ENCODE results near the gene ABHD17C. TPM values are rescaled to one million over a fixed set of nuclear protein-coding genes. Genes with fewer than 3 reads are reported as not detected.

Gene ABHD17C
- polyA plus RNA-seq, 4 donors: 25.2 to 35.7 (median 34.9) TPM

GRCh38 chr15:80779658-80780415, 84.7 kb downstream of the ABHD17C start:
- peak in 1 of 4 donors; percentile 6 for DNase-seq (ENCODE audit: low read depth in 4 of 4, low spot score in 2 of 4)

GRCh38 chr15:80780416-80781221, 85.5 kb downstream of the ABHD17C start:
- DNase-seq (ENCODE audit: low read depth in 4 of 4, low spot score in 2 of 4): peak in 3 of 4 donors; percentile 41 to 64 (median 63)

- DNase-seq (ENCODE audit: low read depth in 4 of 4, low spot score in 2 of 4): no peak
Measured at GRCh38 chr15:80783260-80783659, 88.2 kb downstream of the ABHD17C start.

DNA sequence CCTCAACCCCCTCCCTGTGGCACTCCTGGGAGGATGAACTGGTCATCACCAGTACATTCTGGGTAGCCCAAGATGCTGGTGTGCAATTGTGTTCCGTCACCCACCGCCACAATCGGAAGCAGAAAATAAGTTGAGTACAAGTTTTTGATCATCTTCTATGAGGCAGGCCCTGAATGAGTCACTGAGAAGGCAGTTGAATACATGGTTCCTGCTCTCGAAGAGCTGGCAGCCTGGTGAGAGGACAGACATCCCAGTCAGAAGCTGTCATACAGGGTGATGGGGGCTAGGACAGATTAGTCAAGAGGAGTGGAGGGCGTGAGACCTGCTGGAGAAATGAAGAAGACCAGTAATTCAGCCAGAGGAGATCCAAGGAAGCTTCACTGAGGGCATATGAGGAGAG, 90.2 kb downstream of the ABHD17C start:
- no peak for DNase-seq (ENCODE audit: low read depth in 4 of 4, low spot score in 2 of 4)

DNA sequence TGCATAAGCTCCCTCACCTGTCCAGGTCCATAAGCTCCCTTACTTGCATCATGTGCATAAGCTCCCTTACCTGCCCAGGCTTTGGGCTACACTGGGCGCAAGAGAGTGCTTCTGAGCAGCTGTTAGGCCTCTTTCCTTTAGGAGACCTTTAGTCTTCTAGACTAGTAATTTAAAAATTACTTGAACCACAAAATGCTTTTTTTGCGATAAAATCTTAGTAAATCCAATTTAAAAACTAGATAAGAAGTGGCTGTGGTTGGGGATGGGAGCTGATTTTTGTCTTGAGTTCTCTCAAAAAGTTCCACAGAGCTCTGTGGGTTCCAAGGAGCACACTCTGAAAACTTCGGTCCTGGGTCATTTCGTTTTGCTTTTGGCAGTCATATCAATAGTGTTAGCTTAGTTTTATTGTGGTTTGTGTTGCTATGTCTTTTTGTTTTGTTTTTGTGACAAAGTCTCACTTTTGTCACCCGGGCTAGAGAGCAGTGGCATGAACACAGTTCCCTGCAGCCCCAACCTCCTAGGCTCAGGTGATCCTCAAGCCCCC, 90.8 kb downstream of the ABHD17C start:
- DNase-seq (ENCODE audit: low read depth in 4 of 4, low spot score in 2 of 4): no peak

GRCh38 chr15:80787316-80787715, 92.2 kb downstream of the ABHD17C start:
- DNase-seq (ENCODE audit: low read depth in 4 of 4, low spot score in 2 of 4): no peak

DNA sequence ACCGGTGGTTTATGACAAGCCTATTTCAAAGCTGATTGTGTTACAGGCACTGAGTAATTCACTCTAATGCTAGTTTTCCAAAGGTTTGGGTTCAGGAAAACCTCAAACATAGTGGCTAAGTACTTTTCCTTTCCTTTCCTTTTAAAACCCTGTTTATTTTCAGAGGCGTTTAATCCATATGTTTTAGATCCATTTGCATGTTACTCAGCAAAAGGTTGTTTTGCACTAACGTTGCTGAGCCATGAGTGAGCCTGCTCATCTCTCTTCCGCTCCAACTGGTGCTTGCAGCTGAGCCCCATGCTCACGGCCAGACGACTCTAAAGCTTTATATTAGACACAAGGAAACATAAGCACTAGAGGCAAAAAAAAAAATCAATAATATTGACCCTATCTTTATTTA, 93.4 kb downstream of the ABHD17C start:
- no peak for DNase-seq (ENCODE audit: low read depth in 4 of 4, low spot score in 2 of 4)

DNA sequence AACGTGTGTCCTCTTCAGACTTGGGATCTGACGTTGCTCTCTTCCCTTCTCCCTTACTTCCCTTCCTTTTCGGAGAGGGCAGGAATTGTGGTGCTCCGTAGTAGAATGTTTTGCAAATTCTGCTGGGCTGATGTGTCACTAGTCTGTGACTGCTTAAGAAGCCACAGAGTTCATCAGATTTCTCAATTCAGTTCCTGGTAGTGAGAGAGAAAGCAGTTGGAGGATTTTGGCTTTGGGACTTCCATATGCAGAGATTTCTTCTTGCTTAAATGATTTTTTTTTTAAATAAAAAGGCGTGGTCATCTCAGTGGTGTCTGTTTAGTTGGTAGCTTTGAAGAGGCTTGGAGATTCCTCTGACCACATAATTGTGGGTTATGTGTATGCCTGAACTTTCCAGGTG, 94.2 kb downstream of the ABHD17C start:
- no peak for DNase-seq (ENCODE audit: low read depth in 4 of 4, low spot score in 2 of 4)

GRCh38 chr15:80789796-80790195, 94.7 kb downstream of the ABHD17C start:
- DNase-seq (ENCODE audit: low read depth in 4 of 4, low spot score in 2 of 4): no peak

- DNase-seq (ENCODE audit: low read depth in 4 of 4, low spot score in 2 of 4): no peak
Measured at GRCh38 chr15:80790236-80790635, 95.1 kb downstream of the ABHD17C start.

- no peak for DNase-seq (ENCODE audit: low read depth in 4 of 4, low spot score in 2 of 4)
Measured at GRCh38 chr15:80791004-80791403, 95.9 kb downstream of the ABHD17C start.

GRCh38 chr15:80796407-80796806, 101.3 kb downstream of the ABHD17C start:
- DNase-seq (ENCODE audit: low read depth in 4 of 4, low spot score in 2 of 4): no peak

DNA sequence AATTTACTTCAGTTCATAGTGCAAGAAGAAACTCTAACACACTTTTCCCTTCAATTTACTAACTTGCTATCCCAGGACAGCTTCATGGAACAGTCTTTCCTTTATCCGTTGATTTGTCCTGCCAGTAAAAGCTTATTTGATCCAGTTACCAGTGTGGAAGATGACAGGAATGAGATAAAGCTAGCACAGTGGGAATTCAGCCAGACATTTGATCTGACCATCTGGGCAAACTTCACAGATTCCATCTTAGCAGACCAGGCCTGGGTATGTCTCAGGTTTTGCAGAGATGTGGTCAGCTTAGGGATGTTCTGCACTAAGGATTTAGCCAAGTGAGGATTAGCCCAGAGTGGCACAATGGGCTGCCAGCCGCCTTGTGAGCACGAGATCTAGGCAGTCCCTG, 103.8 kb downstream of the ABHD17C start:
- no peak for DNase-seq (ENCODE audit: low read depth in 4 of 4, low spot score in 2 of 4)

- no peak for DNase-seq (ENCODE audit: low read depth in 4 of 4, low spot score in 2 of 4)
Measured at GRCh38 chr15:80800067-80800466, 105.0 kb downstream of the ABHD17C start.

DNA sequence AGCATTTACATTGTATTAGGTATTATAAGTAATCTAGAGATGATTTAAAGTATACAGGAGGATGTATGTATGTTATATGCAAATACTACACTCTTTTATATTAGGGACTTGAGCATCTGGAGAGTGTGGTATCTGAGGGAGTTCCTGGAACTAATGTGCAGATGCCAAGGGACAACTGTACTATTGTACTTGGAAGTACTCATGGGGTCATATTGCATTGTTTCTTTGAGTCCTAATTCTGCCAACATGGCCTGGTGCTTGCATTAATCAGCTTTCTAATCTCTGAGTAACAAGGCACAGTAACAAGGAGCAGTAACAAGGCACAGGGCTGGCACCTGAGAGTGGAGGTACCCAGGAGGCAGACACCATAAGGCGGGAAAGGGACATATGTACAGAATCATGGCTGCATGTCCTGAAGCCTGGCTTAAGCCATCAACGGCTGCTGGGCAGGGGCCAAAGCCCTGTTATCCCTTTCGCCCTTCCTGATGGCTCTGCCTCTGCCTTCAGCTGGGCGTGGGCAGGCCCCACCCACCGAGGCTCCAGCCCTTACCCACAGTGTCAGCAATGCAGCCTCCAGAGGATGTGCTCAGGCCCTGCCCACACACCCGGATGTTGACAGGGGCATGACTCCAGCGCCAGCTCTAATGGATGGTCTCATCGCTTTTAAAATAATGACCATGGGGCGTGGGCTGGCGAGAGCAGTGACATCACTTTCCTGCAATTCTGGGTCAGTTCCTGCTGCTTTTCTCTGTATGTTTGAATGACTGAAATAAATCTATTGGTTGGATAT, 107.0 kb downstream of the ABHD17C start:
- DNase-seq (ENCODE audit: low read depth in 4 of 4, low spot score in 2 of 4): no peak

DNA sequence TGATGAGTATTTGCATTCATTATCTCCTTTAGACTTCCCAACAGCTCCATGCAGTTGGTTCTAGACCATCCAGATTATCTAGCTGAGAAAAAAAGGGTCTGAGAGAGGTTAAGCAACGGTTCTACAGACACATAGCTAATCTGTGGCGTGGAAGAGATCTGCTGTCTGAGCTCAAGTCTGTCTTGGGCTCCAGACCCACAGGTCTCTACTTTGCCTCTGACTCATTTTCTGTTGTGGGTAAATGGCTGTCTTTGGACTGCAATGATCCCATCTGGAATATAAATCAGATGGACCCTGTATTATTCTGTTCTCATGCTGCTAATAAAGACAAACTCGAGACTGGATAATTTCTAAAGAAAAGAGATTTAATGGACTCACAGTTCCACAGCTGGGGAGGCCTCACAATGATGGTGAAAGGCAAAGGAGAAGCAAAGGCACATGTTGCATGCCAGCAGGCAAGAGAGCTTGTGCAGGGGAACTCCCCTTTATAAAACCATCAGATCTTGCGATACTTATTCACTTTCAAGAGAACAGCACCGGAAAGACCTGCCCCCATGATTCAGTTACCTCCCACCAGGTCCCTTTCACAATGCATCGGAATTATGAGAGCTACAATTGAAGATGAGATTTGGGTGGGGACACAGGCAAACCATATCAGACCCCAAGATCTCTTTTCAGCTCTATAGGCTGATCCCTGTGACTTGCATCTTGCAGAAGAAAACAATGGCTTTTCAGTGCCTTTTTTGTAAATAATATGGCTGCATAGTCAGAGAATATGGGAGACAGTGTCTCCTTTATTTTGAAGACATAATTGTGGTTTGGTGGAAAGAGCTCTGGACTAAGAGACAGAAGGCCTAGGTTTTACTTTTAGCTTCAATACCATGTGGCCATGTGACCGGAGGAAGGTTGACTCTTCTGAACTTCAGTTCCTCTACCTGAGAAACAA, 108.7 kb downstream of the ABHD17C start:
- no peak for DNase-seq (ENCODE audit: low read depth in 4 of 4, low spot score in 2 of 4)

DNA sequence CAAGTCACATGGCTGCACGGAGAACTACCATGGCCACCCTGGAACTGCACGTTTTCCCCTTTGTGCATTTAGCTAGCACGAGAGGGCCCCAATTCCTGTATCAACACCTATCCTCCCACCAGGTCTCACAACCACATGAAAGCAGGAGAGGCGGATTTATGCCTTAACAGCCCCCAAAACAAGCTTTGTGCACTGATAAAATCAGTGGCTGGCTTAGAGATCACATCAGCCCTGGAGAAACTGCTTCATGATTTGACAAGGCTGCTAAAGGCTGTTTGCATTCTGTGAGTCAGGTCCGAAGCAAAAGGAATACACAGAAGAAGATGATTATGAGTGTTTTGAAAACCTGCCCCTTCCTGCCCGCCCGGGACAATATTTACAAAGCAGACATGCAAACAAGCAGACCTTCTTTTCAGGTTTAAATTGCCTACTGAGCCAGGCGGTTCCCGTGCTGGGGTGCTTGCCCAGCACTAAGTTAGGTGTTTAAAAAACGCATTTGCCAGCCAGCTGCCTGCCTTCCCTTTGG, 109.9 kb downstream of the ABHD17C start:
- peak in 1 of 4 donors; percentile 3 for DNase-seq (ENCODE audit: low read depth in 4 of 4, low spot score in 2 of 4)

Data from left renal cortex interstitium (tissue), 4 donors.